Measurements from ENCODE around the gene ITGB1BP1.

Gene ITGB1BP1

GRCh38 chr2:9463698-9464034, 40.3 kb upstream of the ITGB1BP1 start:
- Histone ChIP-seq H3K4me2 (ENCODE audit: low read length) (no peak overlapping the region), H3F3A (ENCODE audit: insufficient read depth, low read length) (no peaks in the 10 kb centered on the region), H3K9ac (ENCODE audit: low read length) (no peak overlapping the region), H2AFZ (ENCODE audit: low read length) (no peak overlapping the region), H3K79me2 (ENCODE audit: insufficient read depth, low read length) (no peaks in the 10 kb centered on the region), H3K4me3 (ENCODE audit: low read depth, low read length, poor library complexity, severe bottlenecking) (no peak overlapping the region), H3K27ac (ENCODE audit: low read depth, low read length, poor library complexity, severe bottlenecking) (no peak overlapping the region), H3K9me3 (ENCODE audit: low read length) (no peaks in the 10 kb centered on the region), H3K4me1 (ENCODE audit: insufficient read depth, low read length, severe bottlenecking) (no peaks in the 10 kb centered on the region), H4K20me1 (ENCODE audit: insufficient read depth, low read length) (no peaks in the 10 kb centered on the region), H3K27me3 (ENCODE audit: insufficient read depth, low read length) (no peaks in the 10 kb centered on the region), H3K9me2 (ENCODE audit: low read depth, low read length) (no peaks in the 10 kb centered on the region), H3K36me3 (ENCODE audit: insufficient read depth, low read length) (peaks cover 75% of the 10 kb centered on the region)
- no peak for TF ChIP-seq EZH2 (IDR thresholded peaks at IDR 0.05; ENCODE audit: borderline replicate concordance, low read length)
- no peak for TF ChIP-seq CTCF (IDR thresholded peaks at IDR 0.05; ENCODE audit: low read length)

GRCh38 chr2:9462886-9463697, 39.8 kb upstream of the ITGB1BP1 start:
- H3K9me3 ChIP-seq (ENCODE audit: low read length) = no peaks in the 10 kb centered on the region
- TF ChIP-seq CTCF (IDR thresholded peaks at IDR 0.05; ENCODE audit: low read length) = no peak
- TF ChIP-seq EZH2 (IDR thresholded peaks at IDR 0.05; ENCODE audit: borderline replicate concordance, low read length) = no peak
- no peak overlapping the region for H2AFZ ChIP-seq (ENCODE audit: low read length)
- no peak overlapping the region for H3K9ac ChIP-seq (ENCODE audit: low read length)
- H3K4me2 ChIP-seq (ENCODE audit: low read length) = no peak overlapping the region
- no peaks in the 10 kb centered on the region for H3K27me3 ChIP-seq (ENCODE audit: insufficient read depth, low read length)
- no peak overlapping the region for H3K4me3 ChIP-seq (ENCODE audit: low read depth, low read length, poor library complexity, severe bottlenecking)
- H3K36me3 ChIP-seq (ENCODE audit: insufficient read depth, low read length) = peaks cover 80% of the 10 kb centered on the region
- no peaks in the 10 kb centered on the region for H3K9me2 ChIP-seq (ENCODE audit: low read depth, low read length)
- no peaks in the 10 kb centered on the region for H3F3A ChIP-seq (ENCODE audit: insufficient read depth, low read length)
- H3K4me1 ChIP-seq (ENCODE audit: insufficient read depth, low read length, severe bottlenecking) = no peaks in the 10 kb centered on the region
- H3K27ac ChIP-seq (ENCODE audit: low read depth, low read length, poor library complexity, severe bottlenecking) = no peak overlapping the region
- H3K79me2 ChIP-seq (ENCODE audit: insufficient read depth, low read length) = no peaks in the 10 kb centered on the region
- no peaks in the 10 kb centered on the region for H4K20me1 ChIP-seq (ENCODE audit: insufficient read depth, low read length)

GRCh38 chr2:9462313-9462712, 39.0 kb upstream of the ITGB1BP1 start:
- no peak overlapping the region for H3K4me3 ChIP-seq (ENCODE audit: low read depth, low read length, poor library complexity, severe bottlenecking)
- H2AFZ ChIP-seq (ENCODE audit: low read length) = no peak overlapping the region
- no peak overlapping the region for H3K27ac ChIP-seq (ENCODE audit: low read depth, low read length, poor library complexity, severe bottlenecking)
- TF ChIP-seq EZH2 (IDR thresholded peaks at IDR 0.05; ENCODE audit: borderline replicate concordance, low read length) = no peak
- no peak for TF ChIP-seq CTCF (IDR thresholded peaks at IDR 0.05; ENCODE audit: low read length)
- no peaks in the 10 kb centered on the region for H3K79me2 ChIP-seq (ENCODE audit: insufficient read depth, low read length)
- peaks cover 82% of the 10 kb centered on the region for H3K36me3 ChIP-seq (ENCODE audit: insufficient read depth, low read length)
- no peak overlapping the region for H3K4me2 ChIP-seq (ENCODE audit: low read length)
- no peaks in the 10 kb centered on the region for H3K4me1 ChIP-seq (ENCODE audit: insufficient read depth, low read length, severe bottlenecking)
- H3K9ac ChIP-seq (ENCODE audit: low read length) = no peak overlapping the region
- no peaks in the 10 kb centered on the region for H3K9me3 ChIP-seq (ENCODE audit: low read length)
- no peaks in the 10 kb centered on the region for H3K27me3 ChIP-seq (ENCODE audit: insufficient read depth, low read length)
- H3F3A ChIP-seq (ENCODE audit: insufficient read depth, low read length) = no peaks in the 10 kb centered on the region
- H4K20me1 ChIP-seq (ENCODE audit: insufficient read depth, low read length) = no peaks in the 10 kb centered on the region
- no peaks in the 10 kb centered on the region for H3K9me2 ChIP-seq (ENCODE audit: low read depth, low read length)

All from OCI-LY1 (cell line).